Stimulated activated CD4-positive, alpha-beta T cell treated with anti-CD3 and anti-CD28 coated beads, Interleukin-1b, Interleukin-23, amount 100 ng/mL, for 4 hours (primary cell): ENCODE results near the gene APOF.
A peak's percentile ranks its signal among the peaks of the same experiment; 100 is the strongest.
"Not testable (repeated sequence)": the region's sequence is repeated elsewhere in the genome, so short reads cannot be mapped to it uniquely, and the experiment has no call there.

ENCODE experiments used
- DNase-seq, 2 donors: peaks; one replicate each; pipeline ENCODE4 v3.0.0-alpha.2; 2020; ENCODE audit warnings: low read depth in 2 of 2

The APOF gene

DNA sequence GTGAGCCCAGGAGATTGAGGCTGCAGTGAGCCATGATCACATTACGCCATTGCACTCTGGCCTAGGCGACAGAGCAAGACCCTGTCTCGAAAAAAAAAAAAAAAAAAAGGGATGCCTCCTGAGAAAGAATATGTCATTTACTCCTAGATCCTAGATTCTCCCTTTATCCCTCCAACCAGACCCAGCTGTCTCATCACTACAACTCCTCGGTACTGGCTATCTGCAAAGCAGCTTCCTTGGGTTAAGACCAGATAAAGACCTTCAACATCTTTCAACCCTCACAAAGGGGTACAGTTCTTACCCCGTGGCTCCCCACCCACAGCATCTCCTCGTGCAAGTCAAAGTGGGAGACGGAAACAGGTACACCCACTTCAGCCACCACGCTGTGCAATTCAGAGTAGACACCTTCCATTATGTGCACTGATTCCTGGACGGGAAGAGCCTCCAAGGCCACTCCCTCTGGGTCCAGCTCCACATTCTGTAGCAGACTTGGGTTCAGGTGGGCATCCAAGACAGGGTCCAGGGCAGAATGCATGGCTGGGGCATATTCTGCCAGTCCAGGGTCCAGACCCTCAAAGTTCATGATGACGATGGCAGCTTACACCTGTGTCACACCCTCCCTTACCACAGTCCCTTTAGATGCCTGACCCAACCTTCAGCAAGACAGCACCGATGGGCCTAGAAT lies 30.0 kb downstream of the APOF start:
- DNase-seq = no peak

DNA sequence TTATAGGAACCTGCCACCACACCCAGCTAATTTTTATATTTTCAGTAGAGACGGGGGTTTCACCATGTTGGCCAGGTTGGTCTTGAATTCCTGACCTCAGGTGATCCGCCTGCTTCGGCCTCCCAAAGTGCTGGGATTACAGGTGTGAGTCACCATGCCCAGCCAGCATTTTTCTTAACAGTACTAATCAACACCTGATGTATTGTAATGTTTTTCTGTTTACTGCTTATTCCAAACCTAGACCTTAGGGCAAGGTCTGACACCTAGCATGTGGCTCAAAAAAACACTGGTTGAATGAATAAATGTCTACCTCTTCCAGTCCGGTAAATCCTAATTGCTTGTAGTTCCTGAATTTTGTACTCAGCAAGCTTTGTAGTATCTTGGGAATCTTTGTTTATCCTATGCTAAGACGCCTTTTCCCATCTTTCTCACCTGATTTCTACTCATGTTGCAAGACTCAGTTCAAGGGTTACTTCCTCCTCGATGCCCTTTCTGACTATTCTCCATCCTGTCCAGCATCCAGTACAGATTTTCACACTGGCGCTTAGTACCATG lies 31.6 kb downstream of the APOF start:
- DNase-seq = no peak

DNA sequence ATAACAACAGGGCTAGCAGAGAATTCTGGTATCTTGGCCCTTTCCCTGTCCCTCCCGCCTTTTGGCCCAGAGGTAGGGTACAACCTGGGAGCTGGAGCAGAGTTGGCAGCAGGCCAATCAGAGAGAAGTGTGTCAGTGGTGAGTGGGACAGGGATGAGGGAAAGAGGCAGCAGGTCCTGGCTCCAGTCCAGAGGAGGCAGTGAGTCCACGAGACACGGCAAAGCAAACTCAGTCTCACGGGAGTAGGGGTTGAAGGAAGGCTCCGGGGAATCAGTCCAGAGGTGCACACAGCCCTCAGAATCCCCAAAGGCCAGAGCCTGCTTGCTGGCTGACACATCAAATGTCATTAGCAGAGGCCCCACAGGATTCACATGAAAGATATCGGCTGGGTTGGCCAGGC lies 36.1 kb downstream of the APOF start:
- DNase-seq = no peak

DNA sequence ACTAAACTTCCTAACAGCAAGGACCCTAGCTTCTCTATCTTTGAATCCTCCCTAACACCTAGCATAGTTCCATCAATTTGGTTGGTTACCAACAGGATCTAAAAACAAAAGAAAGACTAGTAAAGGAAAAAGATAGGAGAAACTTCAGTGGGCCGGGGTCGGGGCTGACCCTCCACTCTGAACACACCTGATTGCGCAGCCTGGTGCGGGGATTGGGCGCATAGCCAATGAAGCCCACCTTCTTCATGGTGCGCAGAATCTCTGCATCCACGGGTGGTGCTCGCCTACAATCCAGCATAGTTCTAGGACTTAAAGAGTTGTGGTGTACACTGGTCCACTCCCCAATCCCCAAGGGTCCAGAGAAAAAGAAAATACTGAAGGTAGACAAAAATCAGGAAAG lies 36.5 kb downstream of the APOF start:
- DNase-seq = no peak

DNA sequence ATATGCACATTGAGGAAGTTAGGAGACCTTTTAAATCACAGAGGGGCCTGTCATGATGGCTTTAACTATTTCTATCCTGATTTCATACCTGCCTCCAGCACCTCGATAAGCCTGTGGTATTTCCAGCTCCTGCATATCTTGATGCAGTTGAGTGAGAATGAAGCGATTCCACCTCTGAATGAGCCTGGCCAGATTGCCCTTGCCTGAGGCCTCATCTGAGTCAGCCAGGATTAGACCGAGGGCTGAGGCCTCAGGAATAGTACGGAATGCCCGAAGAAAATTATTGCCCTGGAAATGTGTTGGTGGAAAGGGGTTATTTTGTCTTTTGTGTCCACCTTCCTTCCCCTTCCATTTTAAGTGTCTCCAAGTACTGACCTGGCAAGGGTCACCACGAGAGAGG lies 38.5 kb downstream of the APOF start:
- no peak for DNase-seq

DNA sequence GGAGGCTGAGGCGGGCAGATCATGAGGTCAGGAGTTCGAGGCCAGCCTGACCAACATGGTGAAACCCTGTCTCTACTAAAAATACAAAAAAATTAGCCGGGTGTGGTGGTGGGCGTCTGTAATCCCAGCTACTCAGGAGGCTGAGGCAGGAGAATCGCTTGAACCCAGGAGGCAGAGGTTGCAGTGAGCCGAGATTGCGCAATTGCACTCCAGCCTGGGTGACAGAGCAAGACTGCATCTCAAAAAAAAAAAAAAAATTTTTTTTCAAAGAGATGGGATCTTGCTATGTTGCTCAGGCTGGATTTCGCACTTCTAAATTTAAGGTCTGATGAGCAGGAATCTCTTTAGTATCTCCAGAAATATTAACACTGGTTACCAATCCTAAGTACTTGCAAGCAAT lies 41.0 kb downstream of the APOF start:
- DNase-seq = not testable (repeated sequence)

DNA sequence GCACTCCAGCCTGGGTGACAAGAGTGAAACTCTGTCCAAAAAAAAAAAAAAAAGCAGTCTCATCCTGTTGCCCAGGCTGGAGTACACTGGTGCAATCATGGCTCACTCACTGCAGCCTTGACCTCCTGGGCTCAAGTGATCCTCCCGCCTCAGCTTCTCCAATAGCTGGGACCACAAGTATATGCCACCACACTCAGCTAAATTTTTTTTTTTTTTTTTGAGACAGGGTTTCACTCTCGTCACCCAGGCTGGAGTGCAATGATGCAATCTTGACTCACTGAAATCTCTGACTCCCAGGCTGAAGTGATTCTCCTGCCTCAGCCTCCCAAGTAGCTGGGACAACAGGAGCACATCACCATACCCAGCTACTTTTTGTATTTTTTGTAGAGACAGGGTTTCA lies 41.6 kb downstream of the APOF start:
- no peak for DNase-seq

DNA sequence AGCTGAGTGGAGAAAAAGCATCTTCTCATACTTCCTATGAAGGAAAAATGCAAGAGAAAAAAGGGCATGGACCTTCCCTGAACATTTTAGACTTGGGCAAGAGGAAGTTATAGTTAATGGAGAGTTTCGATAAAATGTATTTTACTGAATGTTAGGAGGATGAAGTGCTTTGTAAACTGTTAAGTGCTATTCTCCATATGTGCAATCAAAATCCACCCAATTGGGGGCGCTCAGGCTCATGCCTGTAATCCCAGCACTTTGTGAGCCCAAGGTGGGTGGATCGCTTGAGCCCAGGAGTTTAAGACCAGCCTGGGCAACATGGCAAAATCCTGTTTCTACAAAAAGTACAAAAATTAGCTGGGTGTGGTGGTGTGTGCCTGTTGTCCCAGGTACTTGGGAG lies 45.0 kb downstream of the APOF start:
- no peak for DNase-seq

DNA sequence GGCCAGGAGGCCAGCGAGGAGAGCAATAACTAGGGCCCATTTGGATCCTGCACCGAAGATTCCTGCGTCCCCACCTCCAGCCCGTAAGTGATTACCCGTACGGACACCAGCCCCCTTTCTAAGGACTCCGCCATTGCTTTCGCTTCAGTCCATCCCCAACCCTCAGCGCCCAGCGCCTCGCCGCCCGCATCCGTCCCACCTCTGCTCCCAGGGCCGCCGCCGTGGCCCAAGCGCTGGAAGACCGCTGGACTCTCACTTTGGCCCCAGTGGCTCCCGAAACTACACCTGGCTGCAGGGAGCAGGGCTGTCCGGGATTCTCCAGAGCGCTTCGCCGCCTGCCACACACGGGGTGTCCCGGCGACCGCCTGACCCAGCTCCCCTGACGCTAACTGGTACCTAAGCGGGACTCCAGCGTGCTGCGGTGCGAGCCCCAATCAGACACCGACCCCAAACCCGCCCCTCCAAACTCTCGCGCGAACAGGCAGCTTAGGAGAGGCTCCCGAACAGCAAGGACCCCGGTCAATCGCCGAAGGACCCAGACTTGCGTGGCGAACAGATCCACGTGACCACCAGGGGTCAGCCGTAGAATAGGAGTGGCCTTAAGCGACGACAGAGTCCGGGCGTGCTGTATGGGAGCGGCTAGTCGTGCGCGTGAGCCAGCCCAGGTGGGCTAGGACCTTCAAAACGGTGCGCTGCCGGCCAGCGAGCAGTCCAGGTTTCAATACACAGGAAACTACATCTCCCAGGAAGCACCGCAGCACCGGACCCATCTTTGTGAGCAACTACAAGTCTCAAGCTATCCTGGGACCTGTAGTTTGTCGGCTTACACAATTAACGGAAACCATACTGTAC lies 46.8 kb downstream of the APOF start, which contains the start of gene CNPY2:
CNPY2 (minus strand) TSS at position 367 of the 852 bp plus-strand sequence. CDS start 771 bp downstream, outside the sequence.
- peak; percentile 80 to 84 for DNase-seq

DNA sequence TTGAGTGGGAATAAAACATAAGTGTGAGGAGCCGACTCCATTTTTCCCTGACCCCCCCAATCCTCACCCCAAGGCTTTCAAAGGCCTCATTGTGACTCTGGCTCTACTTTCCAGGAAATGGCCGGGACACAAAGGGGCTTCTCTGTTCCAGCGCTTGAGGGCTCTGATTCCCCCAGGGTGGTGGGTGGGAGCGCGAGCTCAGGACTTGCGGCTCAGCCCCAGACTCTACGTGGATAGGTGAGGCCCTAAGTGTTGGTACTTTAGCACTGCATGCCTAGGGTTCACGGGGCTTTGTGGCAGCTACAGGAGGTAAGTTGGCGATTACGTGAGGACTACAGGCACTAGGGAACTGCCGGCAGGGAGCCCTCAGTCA lies 47.4 kb downstream of the APOF start:
- DNase-seq = no peak

DNA sequence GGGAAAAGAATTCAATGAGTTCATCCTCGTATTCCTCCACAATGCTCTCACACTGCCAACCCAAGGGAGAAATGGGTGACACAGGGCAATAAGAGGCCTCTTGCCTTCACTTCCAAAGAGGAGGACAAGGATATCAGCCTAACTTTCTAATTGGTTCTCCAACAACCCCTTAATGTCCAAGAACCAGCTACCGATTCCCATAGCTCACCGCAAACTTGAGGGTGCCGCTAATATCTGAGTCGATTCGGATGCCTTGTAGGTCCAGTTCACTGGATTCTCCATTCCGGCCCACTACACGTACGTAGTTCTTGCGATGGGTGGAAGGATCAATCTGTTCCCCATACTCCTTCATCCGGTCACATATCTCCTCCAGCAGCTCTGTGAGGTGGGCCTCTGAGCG lies 51.7 kb downstream of the APOF start:
- no peak for DNase-seq
